DOHH2 (cell line): ENCODE measurements around the gene MECP2.

Experiments used
- H3F3A ChIP-seq: fragments of 200-600 bp; sonication (generic), shearing (Covaris generic); 2 replicates; pipeline ENCODE4 v1.6.0; 2016; ENCODE audit warnings: antibody characterized with exemption, mild to moderate bottlenecking; ENCODE audit not compliant: control insufficient read depth, insufficient read depth
- H3K27ac ChIP-seq: fragments of 200-600 bp; sonication (generic); 2 replicates; pipeline ENCODE4 v1.5.1; 2014; ENCODE audit warnings: low read depth, mild to moderate bottlenecking, low read length, moderate library complexity
- H3K27me3 ChIP-seq: fragments of 200-600 bp; sonication (generic); 2 replicates; pipeline ENCODE4 v1.6.1; 2014; ENCODE audit warnings: mild to moderate bottlenecking, low read length, mixed read lengths; ENCODE audit not compliant: control insufficient read depth
- H3K36me3 ChIP-seq: fragments of 200-600 bp; sonication (generic); 2 replicates; pipeline ENCODE4 v1.6.1; 2014; ENCODE audit warnings: mild to moderate bottlenecking, low read length, moderate library complexity, mixed read lengths; ENCODE audit not compliant: control insufficient read depth
- H3K4me1 ChIP-seq: fragments of 200-600 bp; sonication (generic); 2 replicates; pipeline ENCODE4 v1.6.1; 2014; ENCODE audit warnings: mild to moderate bottlenecking, low read length, mixed read lengths; ENCODE audit not compliant: control insufficient read depth
- H3K4me2 ChIP-seq: fragments of 200-600 bp; sonication (generic); 2 replicates; pipeline ENCODE4 v1.6.0; 2014; ENCODE audit warnings: mild to moderate bottlenecking, low read length, moderate library complexity
- H3K4me3 ChIP-seq: fragments of 200-600 bp; sonication (generic); 2 replicates; pipeline ENCODE4 v1.5.1; 2014; ENCODE audit warnings: mild to moderate bottlenecking, low read length, mixed read lengths
- H3K79me2 ChIP-seq: fragments of 200-600 bp; sonication (generic); 2 replicates; pipeline ENCODE4 v1.6.1; 2014; ENCODE audit warnings: mild to moderate bottlenecking, low read length, mixed read lengths; ENCODE audit not compliant: control insufficient read depth
- H3K9me2 ChIP-seq: fragments of 200-600 bp; sonication (generic); replicated peaks from 2 replicates; pipeline ENCODE4 v1.6.1; 2014; ENCODE audit warnings: mild to moderate bottlenecking, low read length, mixed read lengths; ENCODE audit not compliant: control insufficient read depth
- H3K9me3 ChIP-seq: fragments of 200-600 bp; sonication (generic); 2 replicates; pipeline ENCODE4 v1.6.1; 2014; ENCODE audit warnings: antibody characterized with exemption, low read length, mixed read lengths; ENCODE audit not compliant: control insufficient read depth, insufficient read depth
- H4K20me1 ChIP-seq: fragments of 200-600 bp; sonication (generic); 2 replicates; pipeline ENCODE4 v1.6.0; 2014; ENCODE audit warnings: low read depth, mild to moderate bottlenecking, antibody characterized with exemption, low read length, moderate library complexity; ENCODE audit not compliant: control insufficient read depth, insufficient read depth
- EZH2phosphoT487 ChIP-seq: fragments of 200-600 bp; sonication (generic); IDR thresholded peaks from 2 replicates; pipeline ENCODE4 v1.6.1; 2017; ENCODE audit warnings: borderline replicate concordance, mild to moderate bottlenecking, antibody characterized with exemption, low read length, moderate library complexity, mixed read lengths
- TF ChIP-seq, protein P1 (sequence below): fragments of 200-600 bp; sonication (generic); IDR thresholded peaks from one replicate; pipeline ENCODE4 v1.5.1; 2014; ENCODE audit warnings: antibody characterized with exemption, mild to moderate bottlenecking, low read depth, low read length; ENCODE audit not compliant: poor library complexity, severe bottlenecking

MECP2 gene

DNA sequence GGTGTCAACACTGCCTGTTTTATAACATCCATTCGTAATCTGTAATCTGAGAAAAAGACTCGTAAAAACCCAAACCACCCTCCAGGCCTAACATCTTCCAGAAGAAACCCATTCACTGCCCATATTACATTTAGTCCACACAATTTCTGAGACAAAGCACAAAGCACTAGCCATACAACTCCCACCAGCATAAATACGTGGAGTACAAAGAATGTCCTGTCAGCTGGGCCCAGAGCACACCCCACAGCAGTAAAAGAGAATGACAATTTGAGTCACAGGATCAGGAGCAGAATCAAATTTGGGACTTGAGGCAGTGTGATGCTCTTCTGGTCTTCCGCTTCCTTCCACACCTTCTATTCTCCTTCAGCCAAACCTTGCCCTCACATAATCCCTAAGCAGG lies 6.8 kb downstream of the MECP2 start:
- no peak overlapping the region for H3K4me2 ChIP-seq
- H3K27ac ChIP-seq, result no peak overlapping the region
- no peaks in the 10 kb centered on the region for H3K9me3 ChIP-seq
- H3K4me3 ChIP-seq, result no peak overlapping the region
- H3K79me2 ChIP-seq, result peaks cover 92% of the 10 kb centered on the region
- no peaks in the 10 kb centered on the region for H3F3A ChIP-seq
- no peaks in the 10 kb centered on the region for H3K27me3 ChIP-seq
- TF ChIP-seq, protein P1, sequence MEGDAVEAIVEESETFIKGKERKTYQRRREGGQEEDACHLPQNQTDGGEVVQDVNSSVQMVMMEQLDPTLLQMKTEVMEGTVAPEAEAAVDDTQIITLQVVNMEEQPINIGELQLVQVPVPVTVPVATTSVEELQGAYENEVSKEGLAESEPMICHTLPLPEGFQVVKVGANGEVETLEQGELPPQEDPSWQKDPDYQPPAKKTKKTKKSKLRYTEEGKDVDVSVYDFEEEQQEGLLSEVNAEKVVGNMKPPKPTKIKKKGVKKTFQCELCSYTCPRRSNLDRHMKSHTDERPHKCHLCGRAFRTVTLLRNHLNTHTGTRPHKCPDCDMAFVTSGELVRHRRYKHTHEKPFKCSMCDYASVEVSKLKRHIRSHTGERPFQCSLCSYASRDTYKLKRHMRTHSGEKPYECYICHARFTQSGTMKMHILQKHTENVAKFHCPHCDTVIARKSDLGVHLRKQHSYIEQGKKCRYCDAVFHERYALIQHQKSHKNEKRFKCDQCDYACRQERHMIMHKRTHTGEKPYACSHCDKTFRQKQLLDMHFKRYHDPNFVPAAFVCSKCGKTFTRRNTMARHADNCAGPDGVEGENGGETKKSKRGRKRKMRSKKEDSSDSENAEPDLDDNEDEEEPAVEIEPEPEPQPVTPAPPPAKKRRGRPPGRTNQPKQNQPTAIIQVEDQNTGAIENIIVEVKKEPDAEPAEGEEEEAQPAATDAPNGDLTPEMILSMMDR, result no peak
- no peak for TF ChIP-seq EZH2phosphoT487
- H3K36me3 ChIP-seq, result peaks cover 23% of the 10 kb centered on the region
- H3K4me1 ChIP-seq, result peaks cover 27% of the 10 kb centered on the region
- peaks cover 1% of the 10 kb centered on the region; the same call in 1 of the 2 replicates for H4K20me1 ChIP-seq
- H3K9me2 ChIP-seq, result no peaks in the 10 kb centered on the region

DNA sequence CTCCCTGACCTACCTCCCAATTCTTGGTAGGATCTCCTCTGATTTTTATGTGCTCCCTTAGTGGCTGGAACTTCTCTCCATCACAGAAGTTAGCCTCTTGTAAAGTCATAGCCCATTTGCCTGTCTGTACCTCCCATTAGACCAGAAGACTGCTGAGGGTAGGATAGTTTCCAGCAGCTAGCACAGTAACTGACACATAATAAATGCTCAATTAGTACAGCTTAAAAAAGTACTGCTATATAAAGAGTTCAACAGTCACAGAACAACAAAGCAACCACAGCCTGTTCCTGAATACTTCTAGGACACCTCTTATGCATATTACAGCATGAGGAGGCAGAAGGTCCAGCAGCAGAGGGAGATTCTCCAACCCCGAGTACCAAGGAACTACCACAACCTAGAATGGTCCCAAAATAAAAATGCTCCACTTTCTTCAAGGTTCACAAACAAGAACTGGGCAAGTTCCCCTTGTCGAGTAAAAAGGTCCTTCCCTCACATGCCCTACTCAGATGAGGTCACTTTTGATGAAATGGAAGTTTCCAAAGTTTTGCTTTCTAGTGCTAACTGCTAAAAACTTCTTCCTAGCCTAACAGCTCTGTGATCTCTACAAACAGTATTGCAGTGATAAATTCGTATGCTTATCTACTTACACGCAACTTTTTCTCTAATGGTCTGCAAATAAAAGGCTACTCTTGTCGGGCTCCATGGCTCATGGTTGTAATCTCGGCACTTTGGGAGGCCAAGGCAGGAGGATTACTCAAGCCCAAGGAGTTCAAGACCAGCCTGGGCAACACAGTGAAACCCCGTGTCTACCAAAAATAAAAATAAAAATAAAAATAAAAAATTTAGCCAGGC lies 12.8 kb downstream of the MECP2 start:
- H3F3A ChIP-seq, result no peaks in the 10 kb centered on the region
- H4K20me1 ChIP-seq, result no peaks in the 10 kb centered on the region
- H3K27me3 ChIP-seq, result no peaks in the 10 kb centered on the region
- peaks cover 82% of the 10 kb centered on the region for H3K79me2 ChIP-seq
- H3K9me2 ChIP-seq, result no peaks in the 10 kb centered on the region
- no peaks in the 10 kb centered on the region for H3K4me1 ChIP-seq
- H3K9me3 ChIP-seq, result no peaks in the 10 kb centered on the region
- H3K36me3 ChIP-seq, result peaks cover 12% of the 10 kb centered on the region
- H3K4me2 ChIP-seq, result no peak overlapping the region
- TF ChIP-seq, protein P1, result no peak
- no peak for TF ChIP-seq EZH2phosphoT487
- no peak overlapping the region for H3K4me3 ChIP-seq
- H3K27ac ChIP-seq, result no peak overlapping the region

GRCh38 chrX:154083126-154083517 lies 14.4 kb downstream of the MECP2 start:
- Histone ChIP-seq H3K79me2 (peaks cover 81% of the 10 kb centered on the region), H3K27me3 (no peaks in the 10 kb centered on the region), H3K4me3 (no peak overlapping the region), H3K9me3 (no peaks in the 10 kb centered on the region), H3K4me2 (no peak overlapping the region), H3K36me3 (peaks cover 9% of the 10 kb centered on the region), H3F3A (no peaks in the 10 kb centered on the region), H4K20me1 (no peaks in the 10 kb centered on the region), H3K27ac (no peak overlapping the region), H3K4me1 (no peaks in the 10 kb centered on the region), H3K9me2 (no peaks in the 10 kb centered on the region)
- no peak for TF ChIP-seq EZH2phosphoT487
- TF ChIP-seq, protein P1, result no peak
